Measurements from ENCODE around the gene ABCF2. TPM values are rescaled to one million over a fixed set of nuclear protein-coding genes. Genes with fewer than 3 reads are reported as not detected.

Gene ABCF2
- polyA plus RNA-seq, 3 donors: 11.3 to 32.4 (median 20.1) TPM

- no peak overlapping the region for H3K27ac ChIP-seq (ENCODE audit: low read depth, low read length)
- 64 to 69% (median 64%) methylated on average over 7 of the region's 7 CpGs for WGBS, 3 donors
Measured at GRCh38 chr7:151255390-151255789, 28.4 kb upstream of the ABCF2 start.

- H3K27ac ChIP-seq (ENCODE audit: low read depth, low read length): no peak overlapping the region
- 81 to 89% (median 87%) methylated on average over 11 of the region's 11 CpGs for WGBS, 3 donors
Measured at GRCh38 chr7:151254851-151255250, 27.8 kb upstream of the ABCF2 start.

DNA sequence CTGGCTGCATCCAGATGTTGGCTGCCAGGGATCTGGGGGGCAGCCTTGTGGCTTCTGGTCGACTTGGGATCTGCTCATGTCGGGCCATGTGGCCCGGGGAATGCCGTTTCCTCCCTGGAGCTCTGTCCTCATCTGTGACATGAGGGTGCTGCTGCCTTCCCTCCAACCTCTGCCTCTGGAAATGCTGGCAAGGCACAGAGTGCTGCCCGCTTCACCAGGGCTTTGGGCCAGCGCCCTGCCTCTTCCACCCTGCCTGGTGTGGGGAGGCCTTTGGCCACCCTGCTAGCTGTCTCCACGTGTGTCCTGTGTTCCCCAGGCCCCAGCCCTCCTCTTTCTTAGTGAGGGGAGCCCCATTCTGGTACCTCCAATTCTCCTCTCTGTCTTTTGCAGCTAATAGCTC is 27.3 kb upstream of the ABCF2 start:
- H3K27ac ChIP-seq (ENCODE audit: low read depth, low read length): no peak overlapping the region
- WGBS, 3 donors: 66 to 79% (median 77%) methylated on average over 7 of the region's 7 CpGs

DNA sequence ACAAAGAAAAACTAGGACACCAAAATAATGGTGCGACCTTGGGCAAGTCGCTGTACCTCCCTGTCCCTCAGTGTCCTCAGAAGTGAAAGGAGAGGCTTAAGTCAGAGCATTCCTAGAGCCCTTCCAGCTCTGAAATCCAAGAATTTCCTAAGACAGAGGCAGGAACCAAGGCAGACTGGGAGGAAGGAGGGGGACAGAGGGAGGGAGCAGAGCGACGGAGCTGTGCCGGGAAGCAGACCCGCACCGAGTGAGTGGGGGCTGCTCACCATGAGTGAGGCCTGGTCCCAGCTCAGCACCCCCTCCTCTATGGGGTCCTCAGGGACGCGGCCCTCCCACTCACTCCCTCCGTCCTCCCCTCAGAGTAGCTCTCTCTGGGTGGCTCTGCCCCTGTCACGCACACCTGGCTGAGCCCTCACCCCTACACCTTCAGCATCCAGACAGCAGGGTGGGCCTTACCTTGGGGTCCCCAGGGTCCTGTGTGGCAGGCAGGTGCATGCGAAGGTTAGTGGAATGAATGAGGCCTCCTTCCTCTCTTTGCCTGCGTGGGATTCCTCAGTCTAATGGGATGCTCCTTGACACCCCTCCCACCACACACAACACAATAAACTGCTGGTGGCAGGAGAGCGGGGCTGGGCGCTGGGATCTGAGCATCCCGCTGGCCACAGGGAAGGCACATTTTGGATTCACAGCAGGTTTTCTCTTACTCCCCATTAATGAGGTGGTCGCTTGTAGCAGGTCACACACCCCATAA is 26.1 kb upstream of the ABCF2 start:
- no peak overlapping the region for H3K27ac ChIP-seq (ENCODE audit: low read depth, low read length)
- WGBS, 3 donors: 60 to 73% (median 69%) methylated on average over 13 to 17 of the region's 17 CpGs

- 42 to 55% (median 43%) methylated on average over 9 of the region's 9 CpGs for WGBS, 3 donors
Measured at GRCh38 chr7:151252561-151252835, 25.5 kb upstream of the ABCF2 start.

DNA sequence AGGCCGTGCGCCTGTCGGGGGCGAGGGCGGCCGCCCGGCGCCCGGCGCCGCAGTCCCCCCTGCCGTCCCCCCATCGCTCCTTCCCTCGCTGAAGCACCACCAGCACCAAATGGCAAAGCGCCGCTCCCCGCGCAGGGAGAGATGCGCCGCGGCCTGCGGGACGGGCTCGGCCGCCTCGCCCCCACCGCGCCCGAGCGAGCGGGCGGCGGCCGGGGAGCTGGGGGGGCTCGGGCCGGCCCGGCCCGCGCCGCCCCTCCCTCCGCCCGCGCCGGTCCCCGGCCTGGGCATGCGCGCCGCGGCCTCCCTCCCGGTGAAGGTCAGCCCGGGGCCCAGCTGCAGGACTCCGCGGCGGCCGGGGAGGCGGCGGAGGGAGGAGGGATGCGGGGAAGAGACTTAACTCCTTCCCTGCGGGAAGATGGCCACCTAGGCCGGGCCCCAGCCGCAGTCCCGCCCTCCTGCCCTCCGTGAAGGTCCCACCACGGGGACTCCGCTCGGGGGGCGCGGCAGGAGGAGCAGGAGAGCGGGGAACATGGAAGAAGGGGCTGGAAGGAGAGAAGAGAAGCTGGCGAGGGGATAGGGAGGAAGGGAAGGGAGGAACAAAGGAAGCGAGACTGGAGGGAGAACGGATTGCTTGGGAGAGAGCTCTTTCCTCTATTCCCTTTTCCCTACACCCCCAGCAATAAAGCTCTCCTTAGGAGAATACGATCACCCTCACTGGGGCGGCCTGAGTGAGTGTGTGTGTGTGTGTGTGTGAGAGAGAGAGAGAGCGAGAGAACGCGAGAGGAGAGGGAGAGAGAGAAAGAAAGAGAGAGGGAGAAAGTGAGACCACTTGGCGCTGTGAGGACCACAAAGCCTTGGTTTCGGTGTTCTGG is 24.9 kb upstream of the ABCF2 start:
- H3K27ac ChIP-seq (ENCODE audit: low read depth, low read length): peak overlapping the region; percentile 45
- WGBS, 3 donors: 2 to 3% (median 3%) methylated on average over 54 to 79 of the region's 79 CpGs

More at GRCh38 chr7:151252561-151252835, 25.5 kb upstream of the ABCF2 start:
- H3K27ac ChIP-seq (ENCODE audit: low read depth, low read length): no peak overlapping the region

- 5 to 6% (median 6%) methylated on average over 16 to 19 of the region's 19 CpGs for WGBS, 3 donors
- no peak overlapping the region for H3K27ac ChIP-seq (ENCODE audit: low read depth, low read length)
Measured at GRCh38 chr7:151251328-151251688, 24.3 kb upstream of the ABCF2 start.

DNA sequence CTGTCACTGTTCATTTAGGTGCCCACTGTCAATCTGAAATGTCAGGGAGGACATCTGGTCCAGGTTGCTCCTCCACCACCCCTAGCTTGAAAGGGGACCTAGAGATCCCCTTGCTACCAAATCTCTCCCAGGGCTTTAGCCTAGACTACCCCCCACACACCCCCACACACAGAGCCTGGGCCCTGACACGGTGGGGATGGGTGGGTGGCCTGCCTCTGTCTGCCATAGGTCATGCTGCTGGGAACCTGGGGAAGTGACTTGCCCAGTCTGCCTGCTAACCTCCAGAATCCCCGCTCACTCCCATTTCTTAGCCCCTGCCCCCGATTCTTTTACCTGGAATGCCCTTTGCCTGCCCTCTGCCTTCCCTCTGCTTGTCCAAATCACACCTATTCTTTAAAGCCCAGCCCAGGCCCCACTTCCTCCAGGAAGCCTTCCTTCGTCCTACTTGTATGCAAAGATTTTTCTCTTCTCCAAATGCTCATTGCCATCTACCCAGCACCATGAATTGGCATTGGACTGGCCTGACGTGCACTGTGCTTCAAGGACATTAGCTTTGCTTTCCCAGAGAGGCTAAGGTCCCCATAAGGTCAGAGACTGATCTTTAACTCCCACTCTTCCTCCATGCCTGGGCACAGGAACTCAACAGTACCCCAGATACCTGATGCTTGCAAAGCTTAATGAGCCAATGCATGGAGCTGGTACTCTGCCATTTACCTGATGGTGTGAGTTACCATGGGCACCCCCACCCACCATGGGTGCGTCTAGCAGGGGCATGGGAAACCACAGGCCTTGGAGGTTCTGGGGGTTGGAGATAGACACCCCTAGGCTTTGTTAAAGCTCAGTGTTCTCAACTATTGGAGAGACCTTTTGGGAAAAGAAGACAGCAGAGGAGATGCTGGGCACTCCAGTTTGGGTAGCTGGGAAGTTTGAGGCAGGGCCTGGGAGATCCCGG is 23.5 kb upstream of the ABCF2 start:
- WGBS, 3 donors: 61 to 70% (median 62%) methylated on average over 7 of the region's 7 CpGs
- no peak overlapping the region for H3K27ac ChIP-seq (ENCODE audit: low read depth, low read length)

DNA sequence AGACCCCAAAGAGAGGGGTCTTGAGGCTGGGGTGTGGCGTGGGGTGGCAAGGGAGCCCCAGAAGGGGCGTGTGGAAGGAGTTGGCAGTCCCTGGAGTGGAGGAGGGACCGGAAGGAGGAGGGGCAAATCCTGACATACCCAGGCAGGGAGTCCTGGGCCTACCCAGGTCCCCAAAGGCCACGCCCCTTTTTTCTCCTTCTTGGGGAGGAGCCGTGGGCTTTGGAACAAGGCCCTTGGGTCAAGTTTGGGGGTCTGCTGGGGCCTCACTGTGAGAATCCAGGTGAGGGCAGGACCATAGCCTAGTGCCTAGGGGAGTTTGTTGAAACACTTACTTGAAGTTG is 22.7 kb upstream of the ABCF2 start:
- no peak overlapping the region for H3K27ac ChIP-seq (ENCODE audit: low read depth, low read length)
- WGBS, 3 donors: 15 to 25% (median 17%) methylated on average over 5 of the region's 5 CpGs

DNA sequence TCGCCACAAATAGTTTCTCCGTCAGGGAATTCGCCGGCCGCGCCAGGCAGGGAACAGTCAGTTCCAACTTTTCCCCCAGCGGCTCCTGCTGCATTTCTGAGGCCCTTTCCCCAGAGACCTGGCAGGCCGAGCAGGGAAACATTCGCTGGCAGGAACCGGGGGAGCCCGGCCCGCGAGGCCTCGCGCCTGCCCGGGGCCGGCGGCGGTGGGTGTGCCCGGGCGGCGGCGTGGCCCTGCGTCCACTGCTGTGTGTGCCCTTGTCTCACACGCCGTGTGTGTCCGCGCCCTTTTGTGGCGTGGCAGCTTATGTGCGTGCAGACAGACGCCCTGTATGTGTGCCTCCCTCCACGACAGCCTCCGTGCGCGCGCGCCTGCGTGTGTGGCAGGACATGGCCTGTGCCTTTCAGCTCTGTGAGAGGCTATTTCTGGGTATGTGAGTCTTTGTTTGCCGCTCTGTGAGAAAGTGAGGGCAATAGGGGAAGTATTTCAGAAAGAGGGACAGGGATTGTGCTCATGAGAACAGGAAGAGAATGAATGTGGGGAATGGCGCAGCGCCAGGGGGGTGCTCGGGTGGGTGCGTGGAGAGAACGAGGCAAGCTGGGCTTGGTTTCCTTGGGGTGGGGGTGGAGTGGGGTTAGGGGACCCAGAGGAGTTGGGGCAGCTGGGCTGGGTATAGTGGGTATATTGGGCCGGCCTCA is 22.2 kb upstream of the ABCF2 start:
- H3K27ac ChIP-seq (ENCODE audit: low read depth, low read length): peak overlapping the region; percentile 17
- 2 to 4% (median 3%) methylated on average over 45 of the region's 45 CpGs for WGBS, 3 donors

GRCh38 chr7:151248346-151249033 is 21.5 kb upstream of the ABCF2 start, which contains the start of gene SMARCD3:
Gene SMARCD3 (minus strand): TSS chr7:151248694. CDS start chr7:151248562, 132 bp downstream.
- 0 to 1% (median 1%) methylated on average over 69 to 71 of the region's 71 CpGs for WGBS, 3 donors
- peak within 1 kb of the TSS; percentile 17 for H3K27ac ChIP-seq (ENCODE audit: low read depth, low read length)

- no peak overlapping the region for H3K27ac ChIP-seq (ENCODE audit: low read depth, low read length)
- WGBS, 3 donors: 6 to 9% (median 9%) methylated on average over 27 to 29 of the region's 29 CpGs
Measured at GRCh38 chr7:151247611-151248345, 20.8 kb upstream of the ABCF2 start.

- no peak overlapping the region for H3K27ac ChIP-seq (ENCODE audit: low read depth, low read length)
Measured at GRCh38 chr7:151246851-151247580, 20.0 kb upstream of the ABCF2 start.

GRCh38 chr7:151246102-151246850 is 19.3 kb upstream of the ABCF2 start:
- 52 to 75% (median 53%) methylated on average over 13 of the region's 13 CpGs for WGBS, 3 donors
- H3K27ac ChIP-seq (ENCODE audit: low read depth, low read length): no peak overlapping the region

More at GRCh38 chr7:151246851-151247580, 20.0 kb upstream of the ABCF2 start:
- 56 to 60% (median 57%) methylated on average over 4 of the region's 4 CpGs for WGBS, 3 donors

DNA sequence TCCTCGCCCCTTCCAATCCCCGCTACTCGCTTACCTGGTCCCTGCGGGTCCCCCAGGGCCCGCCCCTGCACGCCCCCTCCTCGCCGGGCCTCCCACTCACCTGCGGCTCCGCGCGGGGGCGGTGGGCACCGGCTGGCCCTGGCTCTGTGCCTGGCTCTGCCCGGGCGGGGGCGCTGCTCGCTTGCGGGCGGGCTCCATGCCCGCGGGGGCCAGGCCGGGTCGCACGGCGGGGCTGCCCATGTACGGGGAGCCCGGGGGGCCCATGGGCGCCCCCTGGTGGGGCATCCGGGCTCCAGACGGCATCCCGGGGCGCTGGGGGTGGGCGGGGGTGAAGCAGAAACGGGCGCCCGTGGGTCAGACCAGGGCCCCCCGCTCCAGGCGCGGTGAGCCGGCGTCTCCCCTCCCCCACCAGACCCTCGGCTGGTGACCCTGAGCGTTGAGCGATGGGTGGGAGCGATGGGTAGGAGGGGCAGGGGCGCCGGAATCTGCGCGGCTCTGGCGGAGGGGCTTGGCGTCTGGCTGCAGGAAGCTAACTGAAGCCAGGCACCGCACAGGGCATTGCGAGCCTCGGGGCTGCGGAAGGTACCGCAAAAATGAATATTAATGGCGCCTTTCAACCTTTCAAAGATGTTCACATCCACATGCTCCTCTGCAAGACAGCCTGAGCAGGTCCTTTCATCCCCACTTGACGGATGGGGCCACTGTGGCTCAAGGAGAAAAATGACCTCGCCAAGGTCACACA is 18.5 kb upstream of the ABCF2 start:
- no peak overlapping the region for H3K27ac ChIP-seq (ENCODE audit: low read depth, low read length)
- 4 to 14% (median 5%) methylated on average over 42 to 60 of the region's 60 CpGs for WGBS, 3 donors
